GM12892 (cell line): ENCODE results near the gene ZNF385C.
"Not testable (repeated sequence)": the region's sequence is repeated elsewhere in the genome, so short reads cannot be mapped to it uniquely, and the experiment has no call there.

Experiments
- POLR2A ChIP-seq: IDR thresholded peaks from 2 replicates; pipeline ENCODE4 v1.6.1; 2011; ENCODE audit warnings: low read depth, low read length, control low read depth
- POLR2AphosphoS5 ChIP-seq: IDR thresholded peaks from 2 replicates; pipeline ENCODE4 v1.6.1; 2011; ENCODE audit warnings: low read depth, low read length, control low read depth
- TAF1 ChIP-seq: IDR thresholded peaks from 2 replicates; pipeline ENCODE4 v1.6.1; 2011; ENCODE audit warnings: low read depth, mild to moderate bottlenecking, control low read depth, low read length, borderline replicate concordance

DNA sequence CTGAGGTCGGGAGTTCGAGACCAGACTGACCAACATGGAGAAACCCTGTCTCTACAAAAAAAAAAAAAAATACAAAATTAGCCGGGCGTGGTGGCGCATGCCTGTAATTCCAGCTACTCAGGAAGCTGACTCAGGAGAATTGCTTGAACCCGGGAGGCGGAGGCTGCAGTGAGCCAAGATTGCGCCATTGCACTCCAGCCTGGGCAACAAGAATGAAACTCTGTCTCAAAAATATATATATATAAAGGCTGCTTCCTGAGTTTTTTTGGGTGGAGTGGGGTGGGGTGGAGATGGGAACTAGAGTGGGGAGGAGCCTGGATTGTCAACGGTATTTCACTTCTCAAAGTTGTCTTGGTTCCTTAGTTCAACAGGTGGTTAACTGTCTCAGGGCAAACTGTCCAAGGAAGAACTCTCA, 88.0 kb downstream of the ZNF385C start:
- TF ChIP-seq TAF1, POLR2A, POLR2AphosphoS5: not testable (repeated sequence)
